Stimulated activated CD4-positive, alpha-beta T cell treated with anti-CD3 and anti-CD28 coated beads, TNF-alpha, amount 100 ng/mL, for 1 hour (primary cell): ENCODE measurements around the gene STMN1.
A peak's percentile ranks its signal among the peaks of the same experiment; 100 is the strongest.
"Not testable (repeated sequence)": the region's sequence is repeated elsewhere in the genome, so short reads cannot be mapped to it uniquely, and the experiment has no call there.

Experiments used
- DNase-seq, 3 donors: peaks; one replicate each; pipeline ENCODE4 v3.0.0-alpha.2; 2020; ENCODE audit warnings: low read depth in 3 of 3, low spot score in 1 of 3

Gene STMN1

GRCh38 chr1:25905680-25906643, at the start of gene STMN1:
STMN1 (minus strand) TSS chr1:25906419; CDS start chr1:25904676, 1,743 bp downstream.
- peak; percentile 69 to 86 (median 75) for DNase-seq

- no peak for DNase-seq
Observed at GRCh38 chr1:25955553-25955952, 49.3 kb upstream of the STMN1 start.

- DNase-seq: no peak
Observed at GRCh38 chr1:25954282-25954938, 48.2 kb upstream of the STMN1 start.

GRCh38 chr1:25952841-25953401, 46.7 kb upstream of the STMN1 start:
- no peak for DNase-seq

GRCh38 chr1:25948641-25949040, 42.4 kb upstream of the STMN1 start:
- DNase-seq: no peak

GRCh38 chr1:25947027-25947426, 40.8 kb upstream of the STMN1 start:
- DNase-seq: no peak

GRCh38 chr1:25945761-25946160, 39.5 kb upstream of the STMN1 start:
- DNase-seq: no peak

- DNase-seq: no peak
Observed at GRCh38 chr1:25944986-25945385, 38.8 kb upstream of the STMN1 start.

GRCh38 chr1:25943511-25943910, 37.3 kb upstream of the STMN1 start:
- DNase-seq: not testable (repeated sequence)

GRCh38 chr1:25936947-25937346, 30.7 kb upstream of the STMN1 start:
- no peak for DNase-seq

GRCh38 chr1:25933479-25934365, 27.5 kb upstream of the STMN1 start:
- DNase-seq: no peak

GRCh38 chr1:25932811-25933400, 26.7 kb upstream of the STMN1 start:
- not testable (repeated sequence) for DNase-seq

GRCh38 chr1:25932321-25932720, 26.1 kb upstream of the STMN1 start:
- DNase-seq: no peak

- no peak for DNase-seq
Observed at GRCh38 chr1:25929016-25929415, 22.8 kb upstream of the STMN1 start.

- DNase-seq: no peak
Observed at GRCh38 chr1:25927521-25928265, 21.5 kb upstream of the STMN1 start.

GRCh38 chr1:25926731-25927496, 20.7 kb upstream of the STMN1 start:
- no peak for DNase-seq

- DNase-seq: no peak
Observed at GRCh38 chr1:25924454-25924853, 18.2 kb upstream of the STMN1 start.

- DNase-seq: no peak
Observed at GRCh38 chr1:25922971-25923552, 16.8 kb upstream of the STMN1 start.
